ENCODE data around the gene SLC34A2. TPM values are rescaled to one million over a fixed set of nuclear protein-coding genes. Genes with fewer than 3 reads are reported as not detected.

SLC34A2 gene, protein sequence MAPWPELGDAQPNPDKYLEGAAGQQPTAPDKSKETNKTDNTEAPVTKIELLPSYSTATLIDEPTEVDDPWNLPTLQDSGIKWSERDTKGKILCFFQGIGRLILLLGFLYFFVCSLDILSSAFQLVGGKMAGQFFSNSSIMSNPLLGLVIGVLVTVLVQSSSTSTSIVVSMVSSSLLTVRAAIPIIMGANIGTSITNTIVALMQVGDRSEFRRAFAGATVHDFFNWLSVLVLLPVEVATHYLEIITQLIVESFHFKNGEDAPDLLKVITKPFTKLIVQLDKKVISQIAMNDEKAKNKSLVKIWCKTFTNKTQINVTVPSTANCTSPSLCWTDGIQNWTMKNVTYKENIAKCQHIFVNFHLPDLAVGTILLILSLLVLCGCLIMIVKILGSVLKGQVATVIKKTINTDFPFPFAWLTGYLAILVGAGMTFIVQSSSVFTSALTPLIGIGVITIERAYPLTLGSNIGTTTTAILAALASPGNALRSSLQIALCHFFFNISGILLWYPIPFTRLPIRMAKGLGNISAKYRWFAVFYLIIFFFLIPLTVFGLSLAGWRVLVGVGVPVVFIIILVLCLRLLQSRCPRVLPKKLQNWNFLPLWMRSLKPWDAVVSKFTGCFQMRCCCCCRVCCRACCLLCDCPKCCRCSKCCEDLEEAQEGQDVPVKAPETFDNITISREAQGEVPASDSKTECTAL
- not detected for polyA plus RNA-seq (2012; ENCODE audit: insufficient read length, low read depth)

DNA sequence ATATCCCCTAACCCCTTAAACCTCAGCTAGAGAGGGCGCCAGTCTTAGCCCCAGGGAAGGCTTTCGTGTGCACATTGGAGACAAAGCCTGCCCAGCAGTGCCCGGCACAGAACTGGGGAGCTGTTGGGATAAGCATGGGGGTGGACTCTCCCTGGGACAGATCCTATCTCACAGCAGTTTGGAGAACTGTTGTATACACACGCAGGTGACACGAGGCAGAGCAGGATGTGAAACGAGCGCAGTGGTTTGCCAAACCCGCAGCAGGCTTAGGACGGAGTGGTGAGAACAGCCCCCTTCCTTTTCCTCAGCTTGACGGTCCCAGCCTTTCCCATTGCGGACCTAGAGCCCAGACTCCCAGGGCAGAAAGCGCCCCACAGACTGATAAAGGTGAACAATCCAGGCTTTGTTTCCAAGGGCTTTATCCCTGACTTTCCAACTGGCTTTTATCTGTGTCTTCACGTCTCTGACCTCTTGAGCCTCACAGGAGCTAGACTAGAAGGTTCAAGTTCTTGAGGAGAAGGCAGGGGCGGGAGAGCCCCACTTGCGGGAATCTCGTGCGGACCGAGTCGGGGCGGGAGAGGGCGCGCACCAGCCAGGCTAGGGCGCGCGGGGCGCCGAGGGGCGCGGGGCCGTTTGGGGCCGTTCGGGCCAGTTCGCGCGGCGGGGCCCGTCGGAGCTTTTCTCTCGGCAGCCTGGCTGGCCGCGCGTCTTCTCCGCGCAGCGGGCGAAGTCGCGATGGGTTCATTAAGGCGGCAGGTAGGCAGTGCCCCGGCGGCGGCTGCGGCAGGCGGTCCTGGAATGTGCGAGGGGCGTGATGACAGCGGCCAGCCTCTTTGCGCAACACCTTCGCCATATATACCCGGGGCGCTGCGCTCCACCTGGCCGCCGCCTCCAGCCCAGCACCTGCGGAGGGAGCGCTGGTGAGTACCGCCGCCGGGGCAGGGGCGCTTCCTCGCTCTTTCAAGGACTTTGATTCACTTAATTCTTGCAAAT, at the start of gene SLC34A2:
Gene SLC34A2 (plus strand): TSS at position 881 of the 993 bp plus-strand sequence. CDS start 6,650 bp downstream, outside the sequence.
- no peak for TF ChIP-seq TAF1 (IDR thresholded peaks at IDR 0.05; ENCODE audit: borderline replicate concordance, insufficient read depth, low read length)
- TF ChIP-seq SIN3A (IDR thresholded peaks at IDR 0.05; ENCODE audit: borderline replicate concordance, insufficient read depth, low read length): no peak
- TF ChIP-seq, protein P1, sequence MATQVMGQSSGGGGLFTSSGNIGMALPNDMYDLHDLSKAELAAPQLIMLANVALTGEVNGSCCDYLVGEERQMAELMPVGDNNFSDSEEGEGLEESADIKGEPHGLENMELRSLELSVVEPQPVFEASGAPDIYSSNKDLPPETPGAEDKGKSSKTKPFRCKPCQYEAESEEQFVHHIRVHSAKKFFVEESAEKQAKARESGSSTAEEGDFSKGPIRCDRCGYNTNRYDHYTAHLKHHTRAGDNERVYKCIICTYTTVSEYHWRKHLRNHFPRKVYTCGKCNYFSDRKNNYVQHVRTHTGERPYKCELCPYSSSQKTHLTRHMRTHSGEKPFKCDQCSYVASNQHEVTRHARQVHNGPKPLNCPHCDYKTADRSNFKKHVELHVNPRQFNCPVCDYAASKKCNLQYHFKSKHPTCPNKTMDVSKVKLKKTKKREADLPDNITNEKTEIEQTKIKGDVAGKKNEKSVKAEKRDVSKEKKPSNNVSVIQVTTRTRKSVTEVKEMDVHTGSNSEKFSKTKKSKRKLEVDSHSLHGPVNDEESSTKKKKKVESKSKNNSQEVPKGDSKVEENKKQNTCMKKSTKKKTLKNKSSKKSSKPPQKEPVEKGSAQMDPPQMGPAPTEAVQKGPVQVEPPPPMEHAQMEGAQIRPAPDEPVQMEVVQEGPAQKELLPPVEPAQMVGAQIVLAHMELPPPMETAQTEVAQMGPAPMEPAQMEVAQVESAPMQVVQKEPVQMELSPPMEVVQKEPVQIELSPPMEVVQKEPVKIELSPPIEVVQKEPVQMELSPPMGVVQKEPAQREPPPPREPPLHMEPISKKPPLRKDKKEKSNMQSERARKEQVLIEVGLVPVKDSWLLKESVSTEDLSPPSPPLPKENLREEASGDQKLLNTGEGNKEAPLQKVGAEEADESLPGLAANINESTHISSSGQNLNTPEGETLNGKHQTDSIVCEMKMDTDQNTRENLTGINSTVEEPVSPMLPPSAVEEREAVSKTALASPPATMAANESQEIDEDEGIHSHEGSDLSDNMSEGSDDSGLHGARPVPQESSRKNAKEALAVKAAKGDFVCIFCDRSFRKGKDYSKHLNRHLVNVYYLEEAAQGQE (IDR thresholded peaks at IDR 0.05; ENCODE audit: insufficient read depth in 1 of 2, low read depth in 2 of 2, low read length in 2 of 2): no peak
- no peak for TF ChIP-seq POLR2AphosphoS5 (IDR thresholded peaks at IDR 0.05; ENCODE audit: low read depth, low read length)
- no peak for TF ChIP-seq FOXP2 (optimal IDR thresholded peaks at IDR 0.05; ENCODE audit: borderline replicate concordance, extremely low read depth, extremely low read length, insufficient read depth)

DNA sequence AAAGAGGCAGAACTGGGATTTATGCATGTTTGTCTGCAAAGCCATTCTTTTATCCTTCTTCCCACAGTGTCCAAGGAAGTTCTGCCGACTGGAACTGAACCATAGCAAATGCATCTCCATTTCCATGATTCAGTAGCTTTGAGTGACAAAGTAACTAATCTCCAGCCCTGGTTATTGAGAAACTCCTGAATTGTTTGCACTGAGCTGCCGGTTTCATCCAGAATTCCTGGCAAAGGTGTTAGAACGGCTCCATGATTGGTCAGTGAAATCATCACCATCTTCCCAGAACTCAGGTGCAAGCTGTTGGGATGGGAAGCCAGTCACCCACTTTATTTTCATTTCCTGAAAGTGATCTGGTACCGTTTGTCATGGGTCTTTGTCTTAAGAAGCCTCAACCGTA, 47.0 kb upstream of the SLC34A2 start:
- TF ChIP-seq POLR2AphosphoS5 (IDR thresholded peaks at IDR 0.05; ENCODE audit: low read depth, low read length) (no peak), FOXP2 (optimal IDR thresholded peaks at IDR 0.05; ENCODE audit: borderline replicate concordance, extremely low read depth, extremely low read length, insufficient read depth) (no peak), TAF1 (IDR thresholded peaks at IDR 0.05; ENCODE audit: borderline replicate concordance, insufficient read depth, low read length) (no peak), SIN3A (IDR thresholded peaks at IDR 0.05; ENCODE audit: borderline replicate concordance, insufficient read depth, low read length) (no peak)
- TF ChIP-seq, protein P1 (IDR thresholded peaks at IDR 0.05; ENCODE audit: insufficient read depth in 1 of 2, low read depth in 2 of 2, low read length in 2 of 2): no peak

DNA sequence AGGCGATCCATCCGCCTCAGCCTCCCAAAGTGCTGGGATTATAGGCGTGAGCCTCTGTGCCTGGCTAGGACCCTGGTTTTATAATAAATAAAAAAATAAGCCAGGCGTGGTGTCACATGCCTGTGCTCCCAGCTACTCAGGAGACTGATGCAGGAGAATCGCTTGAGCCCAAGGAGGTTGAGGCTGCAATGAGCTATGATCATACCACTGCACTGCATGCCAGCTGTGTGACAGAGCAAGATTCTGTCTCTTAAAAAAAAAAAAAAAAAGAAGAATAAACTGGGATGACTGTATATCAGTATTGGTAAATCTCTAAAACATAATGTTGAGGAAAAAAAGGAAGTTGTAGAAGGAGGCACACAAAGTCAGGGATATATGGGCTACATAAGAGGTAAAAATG, 45.7 kb upstream of the SLC34A2 start:
- TF ChIP-seq POLR2AphosphoS5 (IDR thresholded peaks at IDR 0.05; ENCODE audit: low read depth, low read length) (no peak), FOXP2 (optimal IDR thresholded peaks at IDR 0.05; ENCODE audit: borderline replicate concordance, extremely low read depth, extremely low read length, insufficient read depth) (no peak), SIN3A (IDR thresholded peaks at IDR 0.05; ENCODE audit: borderline replicate concordance, insufficient read depth, low read length) (no peak)

DNA sequence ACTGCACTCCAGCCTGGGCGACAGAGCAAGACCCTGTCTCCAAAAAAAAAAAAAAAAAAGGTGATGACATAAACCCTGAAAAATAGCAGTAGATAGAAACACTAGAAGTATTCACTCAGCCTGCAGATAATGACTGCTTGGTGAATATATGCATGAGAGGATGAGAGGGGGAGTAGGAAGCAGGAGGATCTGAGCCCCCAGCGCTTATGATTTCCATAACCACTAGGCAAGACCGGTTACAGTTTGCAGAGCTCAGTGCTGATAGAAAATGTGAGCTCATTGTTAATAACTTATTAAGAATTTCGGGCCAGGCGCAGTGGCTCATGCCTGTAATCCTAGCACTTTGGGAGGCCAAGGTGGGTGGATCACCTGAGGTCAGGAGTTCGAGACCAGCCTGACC, 40.8 kb upstream of the SLC34A2 start:
- TF ChIP-seq SIN3A (IDR thresholded peaks at IDR 0.05; ENCODE audit: borderline replicate concordance, insufficient read depth, low read length): no peak
- no peak for TF ChIP-seq FOXP2 (optimal IDR thresholded peaks at IDR 0.05; ENCODE audit: borderline replicate concordance, extremely low read depth, extremely low read length, insufficient read depth)
- TF ChIP-seq POLR2AphosphoS5 (IDR thresholded peaks at IDR 0.05; ENCODE audit: low read depth, low read length): no peak
- TF ChIP-seq, protein P1 (IDR thresholded peaks at IDR 0.05; ENCODE audit: insufficient read depth in 1 of 2, low read depth in 2 of 2, low read length in 2 of 2): no peak
- TF ChIP-seq TAF1 (IDR thresholded peaks at IDR 0.05; ENCODE audit: borderline replicate concordance, insufficient read depth, low read length): no peak

Measured in PFSK-1 (cell line).